Stimulated activated CD4-positive, alpha-beta T cell treated with anti-CD3 and anti-CD28 coated beads, Interleukin-4, amount 100 ng/mL, for 48 hours (primary cell): ENCODE measurements around the gene KAZN.
"Not testable (repeated sequence)": the region's sequence is repeated elsewhere in the genome, so short reads cannot be mapped to it uniquely, and the experiment has no call there.

Experiments
- DNase-seq, 2 donors: peaks; one replicate each; pipeline ENCODE4 v3.0.0-alpha.2; 2020; ENCODE audit warnings: low read depth in 2 of 2

The KAZN gene

GRCh38 chr1:14956579-14957195 lies 358.2 kb downstream of the KAZN start:
- no peak for DNase-seq

- no peak for DNase-seq
These were observed 359.1 kb downstream of the KAZN start for GRCh38 chr1:14957375-14958098.

- DNase-seq, result no peak
These were observed 360.0 kb downstream of the KAZN start for GRCh38 chr1:14958249-14959058.

GRCh38 chr1:14959059-14959694 lies 360.7 kb downstream of the KAZN start:
- DNase-seq, result no peak

DNA sequence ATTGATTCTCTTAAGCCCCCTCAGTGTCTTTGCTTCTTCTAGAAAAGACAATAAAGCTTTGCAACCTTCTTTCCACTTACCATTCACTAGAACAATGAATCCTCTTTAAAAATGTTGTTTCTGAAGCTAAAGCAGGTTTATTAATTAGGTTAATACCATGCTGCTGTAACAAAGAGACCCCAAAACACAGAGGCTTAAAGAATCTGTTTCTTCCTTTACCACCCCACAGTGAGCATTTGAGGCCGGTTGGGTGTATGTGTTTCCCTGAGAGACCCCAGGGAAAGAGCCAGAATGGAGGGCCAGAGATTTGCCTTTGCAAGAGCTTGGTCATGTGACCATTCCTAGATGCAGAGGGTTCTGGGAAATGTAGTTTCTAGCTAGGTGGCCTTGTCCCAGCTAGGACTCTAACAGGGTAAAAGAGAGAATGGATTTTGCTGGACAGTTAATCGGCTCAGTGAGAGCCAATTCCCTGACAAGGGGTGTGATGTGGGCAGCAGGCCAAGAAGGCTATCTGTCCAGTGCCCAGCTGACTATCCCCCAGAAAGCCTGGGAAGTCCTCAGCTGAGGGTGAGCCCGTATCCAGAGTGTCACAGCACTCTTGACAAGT lies 363.3 kb downstream of the KAZN start:
- DNase-seq, result no peak

DNA sequence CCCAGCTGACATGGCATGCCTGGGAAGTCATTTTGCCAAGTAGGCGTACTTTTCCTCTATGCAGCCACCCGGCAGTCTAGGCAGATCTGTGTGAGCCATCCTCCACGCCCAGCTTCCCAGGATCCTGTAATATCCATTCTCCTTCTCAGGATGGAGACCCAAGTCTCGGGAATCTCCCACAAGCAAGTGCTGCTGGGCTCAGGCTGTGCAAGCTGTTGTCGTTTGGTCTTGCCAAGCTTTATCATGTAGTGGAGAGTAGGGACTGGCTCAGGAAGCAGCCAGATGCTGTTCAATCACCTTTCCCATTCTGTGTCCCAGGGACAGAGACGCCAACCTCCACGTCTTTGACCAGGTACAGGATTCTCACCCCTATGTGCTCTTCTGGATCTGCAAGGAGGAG lies 363.9 kb downstream of the KAZN start:
- no peak for DNase-seq

DNA sequence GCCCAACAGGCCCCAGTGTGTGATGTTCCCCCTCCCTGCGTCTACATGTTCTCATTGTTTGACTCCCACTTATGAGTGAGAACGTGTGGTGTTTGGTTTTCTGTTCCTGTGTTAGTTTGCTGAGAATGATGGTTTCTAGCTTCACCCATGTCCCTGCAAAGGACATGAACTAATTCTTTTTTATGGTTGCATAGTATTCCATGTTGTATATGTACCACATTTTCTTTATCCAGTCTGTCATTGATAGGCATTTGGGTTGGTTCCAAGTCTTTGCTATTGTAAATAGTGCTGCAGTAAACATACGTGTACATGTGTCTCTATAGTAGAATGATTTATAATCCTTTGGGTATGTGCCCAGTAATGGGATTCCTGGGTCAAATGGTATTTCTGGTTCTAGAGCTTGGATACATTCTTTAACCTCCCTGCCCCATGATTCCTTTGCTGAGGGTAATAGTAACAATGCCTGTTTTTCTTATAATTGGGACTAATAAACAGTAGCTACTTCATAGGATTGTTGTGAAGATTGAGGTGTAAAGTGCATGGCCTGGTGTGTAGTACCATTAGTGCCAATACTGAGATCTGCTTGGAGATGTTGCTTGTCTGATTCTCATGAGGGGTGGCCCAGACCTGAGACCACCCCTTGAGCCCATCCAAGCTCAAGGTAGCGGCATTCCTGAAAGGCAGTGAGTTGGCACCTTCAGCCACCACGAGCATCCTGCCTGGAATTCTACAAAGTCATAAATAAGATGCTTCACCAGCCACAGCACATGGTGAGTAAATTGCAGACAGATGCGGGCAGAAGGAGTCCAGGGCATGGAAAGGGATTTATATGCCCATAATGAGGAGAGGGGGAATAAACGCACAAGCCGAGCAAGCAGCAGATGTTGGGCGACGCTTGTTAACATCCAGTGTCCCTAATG lies 365.6 kb downstream of the KAZN start:
- DNase-seq, result not testable (repeated sequence)

DNA sequence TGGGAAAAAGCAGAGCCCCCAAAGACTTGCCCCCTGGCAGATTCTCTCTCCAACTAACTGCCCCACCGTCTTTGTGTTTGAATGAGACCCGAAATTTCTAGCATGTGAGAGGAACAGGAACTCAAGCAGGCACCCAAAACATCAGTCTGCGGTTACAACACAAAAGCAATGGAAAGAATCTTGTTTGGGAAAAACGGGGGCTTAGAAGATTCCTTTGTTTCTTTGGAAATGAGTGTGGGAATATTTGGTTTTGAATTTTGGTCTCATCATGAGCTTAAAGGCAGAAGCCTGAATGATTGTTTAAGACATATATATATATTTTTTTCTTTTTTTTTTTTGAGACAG lies 366.2 kb downstream of the KAZN start:
- DNase-seq, result no peak

DNA sequence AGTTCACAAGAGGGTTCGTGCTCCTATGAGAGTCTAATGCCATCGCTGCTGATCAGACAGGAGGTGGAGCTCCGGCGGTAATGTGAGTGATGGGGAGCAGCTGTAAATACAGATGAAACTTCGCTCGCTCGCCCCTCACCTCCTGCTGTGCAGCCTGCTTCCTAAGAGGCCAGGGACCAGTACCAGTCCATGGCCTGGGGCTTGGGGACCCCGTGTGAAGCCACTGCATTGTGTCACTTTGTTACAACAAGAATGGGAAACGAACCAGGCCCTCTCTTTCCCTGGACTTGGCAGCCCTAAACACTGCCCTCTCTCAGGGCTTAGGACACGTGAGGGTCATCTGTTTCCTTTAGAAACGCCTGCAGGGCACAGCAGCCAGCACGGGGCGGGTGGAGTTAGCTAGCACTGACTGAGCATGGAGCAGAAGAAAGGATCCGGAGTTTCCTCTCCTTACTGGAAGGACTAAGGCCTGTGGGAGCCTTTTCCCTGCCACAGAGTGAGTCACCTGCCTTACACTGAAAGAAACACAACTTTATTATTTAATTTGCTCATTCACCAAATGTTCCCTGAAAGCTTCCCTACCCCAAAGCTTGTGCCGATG lies 369.9 kb downstream of the KAZN start:
- no peak for DNase-seq

DNA sequence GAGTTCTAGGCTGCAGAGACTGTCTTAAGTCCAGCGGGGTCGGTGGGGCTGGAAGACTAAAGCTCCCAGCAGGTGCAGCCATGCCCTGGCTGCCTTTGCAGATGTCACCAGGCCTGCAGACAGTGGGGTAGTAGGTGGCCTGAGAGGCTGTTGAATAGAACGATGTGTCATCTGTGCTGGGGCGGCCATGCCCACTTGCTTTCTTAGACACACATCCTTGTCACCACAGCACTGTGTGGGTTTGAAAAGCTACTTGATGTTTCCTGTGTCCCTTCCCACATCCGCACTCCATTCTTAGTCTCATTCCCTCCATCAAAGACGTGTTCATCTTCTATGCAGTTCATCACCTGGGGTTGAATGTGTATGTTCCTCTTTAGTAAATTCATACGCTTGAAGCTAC lies 370.5 kb downstream of the KAZN start:
- DNase-seq, result peak; percentile 10 to 12

GRCh38 chr1:14970115-14970798 lies 371.8 kb downstream of the KAZN start:
- DNase-seq, result peak; percentile 5 to 37

DNA sequence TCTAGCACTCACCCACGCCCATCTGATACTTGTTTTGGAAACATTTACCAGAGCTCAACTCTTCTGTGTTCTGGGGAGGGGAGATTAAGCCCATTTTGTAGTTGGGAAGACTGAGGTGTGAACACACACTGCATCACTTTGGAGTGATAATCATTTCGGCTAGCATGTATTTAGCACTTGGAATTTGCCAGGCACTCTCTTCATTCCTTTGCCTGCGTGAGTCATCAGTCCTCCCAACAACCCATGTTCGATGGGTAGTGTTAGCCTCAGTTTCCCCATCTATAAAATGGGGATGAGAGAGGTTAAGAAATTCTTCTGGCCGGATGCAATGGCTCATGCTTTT lies 372.3 kb downstream of the KAZN start:
- no peak for DNase-seq

GRCh38 chr1:14971221-14971620 lies 372.7 kb downstream of the KAZN start:
- no peak for DNase-seq

GRCh38 chr1:14972107-14972506 lies 373.6 kb downstream of the KAZN start:
- DNase-seq, result no peak

DNA sequence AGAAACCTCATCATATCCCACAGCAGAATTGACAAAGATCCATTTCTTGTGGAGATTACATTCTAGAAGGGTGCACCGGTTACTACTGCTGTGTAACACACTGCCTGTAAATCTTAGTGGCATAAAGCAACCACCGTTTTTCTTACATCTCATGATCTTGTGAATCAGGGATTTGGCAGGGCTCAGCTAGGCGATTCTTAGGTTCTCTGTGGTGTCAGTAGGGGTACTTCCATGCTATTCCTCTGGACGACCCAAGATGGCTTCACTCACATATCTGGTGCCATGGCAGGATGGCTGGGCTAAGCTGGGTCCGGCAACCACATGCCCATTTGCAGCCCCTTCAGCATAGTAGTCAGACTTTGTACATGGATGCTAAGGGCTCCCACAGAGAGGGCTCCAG lies 375.3 kb downstream of the KAZN start:
- DNase-seq, result no peak

GRCh38 chr1:14974361-14974760 lies 375.9 kb downstream of the KAZN start:
- DNase-seq, result no peak

DNA sequence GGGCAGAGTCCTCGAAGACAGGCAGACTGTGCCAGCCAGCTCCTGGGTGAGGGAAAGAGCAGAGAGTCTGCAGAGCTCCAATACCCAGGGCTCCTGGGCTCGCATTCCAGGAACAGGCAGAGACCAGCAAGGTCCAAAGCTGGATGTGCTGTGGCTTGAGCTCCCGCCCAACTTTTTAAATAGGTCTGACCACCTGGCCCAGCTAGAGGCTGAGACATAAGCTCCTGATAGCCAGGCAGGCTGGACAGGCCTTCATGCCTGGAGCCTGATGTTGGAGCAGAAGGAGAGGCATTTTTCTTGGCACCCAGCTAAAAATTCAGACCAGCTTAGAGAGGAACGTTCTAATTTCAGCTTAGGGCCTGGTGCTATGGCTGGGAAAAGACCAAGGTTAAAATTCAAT lies 376.6 kb downstream of the KAZN start:
- no peak for DNase-seq

- no peak for DNase-seq
These were observed 377.8 kb downstream of the KAZN start for GRCh38 chr1:14976256-14976655.

- no peak for DNase-seq
These were observed 378.9 kb downstream of the KAZN start for GRCh38 chr1:14977338-14977931.
